ENCODE measurements around the gene APOA1.

DNA sequence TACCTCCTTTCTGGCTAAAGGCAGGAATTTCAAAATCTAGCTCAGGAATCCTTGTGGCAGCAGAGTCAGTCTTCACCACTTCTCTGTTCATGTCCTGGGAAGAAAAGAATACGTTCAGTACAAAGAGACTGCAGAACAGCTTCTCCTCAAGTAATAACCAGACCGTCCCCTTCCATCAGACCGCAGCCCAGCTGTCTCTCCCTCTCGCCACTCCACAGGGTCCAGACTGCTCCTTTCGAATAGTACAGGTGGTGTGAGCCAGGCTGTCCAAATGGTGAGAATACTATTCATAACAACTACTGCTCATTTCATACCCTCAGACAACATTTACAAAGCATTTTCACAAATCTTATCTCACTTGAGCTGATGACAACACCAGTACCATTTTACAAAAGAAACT, 50.5 kb downstream of the APOA1 start:
- TF ChIP-seq, protein P1, sequence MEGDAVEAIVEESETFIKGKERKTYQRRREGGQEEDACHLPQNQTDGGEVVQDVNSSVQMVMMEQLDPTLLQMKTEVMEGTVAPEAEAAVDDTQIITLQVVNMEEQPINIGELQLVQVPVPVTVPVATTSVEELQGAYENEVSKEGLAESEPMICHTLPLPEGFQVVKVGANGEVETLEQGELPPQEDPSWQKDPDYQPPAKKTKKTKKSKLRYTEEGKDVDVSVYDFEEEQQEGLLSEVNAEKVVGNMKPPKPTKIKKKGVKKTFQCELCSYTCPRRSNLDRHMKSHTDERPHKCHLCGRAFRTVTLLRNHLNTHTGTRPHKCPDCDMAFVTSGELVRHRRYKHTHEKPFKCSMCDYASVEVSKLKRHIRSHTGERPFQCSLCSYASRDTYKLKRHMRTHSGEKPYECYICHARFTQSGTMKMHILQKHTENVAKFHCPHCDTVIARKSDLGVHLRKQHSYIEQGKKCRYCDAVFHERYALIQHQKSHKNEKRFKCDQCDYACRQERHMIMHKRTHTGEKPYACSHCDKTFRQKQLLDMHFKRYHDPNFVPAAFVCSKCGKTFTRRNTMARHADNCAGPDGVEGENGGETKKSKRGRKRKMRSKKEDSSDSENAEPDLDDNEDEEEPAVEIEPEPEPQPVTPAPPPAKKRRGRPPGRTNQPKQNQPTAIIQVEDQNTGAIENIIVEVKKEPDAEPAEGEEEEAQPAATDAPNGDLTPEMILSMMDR (IDR thresholded peaks at IDR 0.05; ENCODE audit: insufficient read depth, low read length): no peak
- no peak for TF ChIP-seq POLR2AphosphoS5 (IDR thresholded peaks at IDR 0.05; ENCODE audit: low read depth)
- TF ChIP-seq, protein P2, sequence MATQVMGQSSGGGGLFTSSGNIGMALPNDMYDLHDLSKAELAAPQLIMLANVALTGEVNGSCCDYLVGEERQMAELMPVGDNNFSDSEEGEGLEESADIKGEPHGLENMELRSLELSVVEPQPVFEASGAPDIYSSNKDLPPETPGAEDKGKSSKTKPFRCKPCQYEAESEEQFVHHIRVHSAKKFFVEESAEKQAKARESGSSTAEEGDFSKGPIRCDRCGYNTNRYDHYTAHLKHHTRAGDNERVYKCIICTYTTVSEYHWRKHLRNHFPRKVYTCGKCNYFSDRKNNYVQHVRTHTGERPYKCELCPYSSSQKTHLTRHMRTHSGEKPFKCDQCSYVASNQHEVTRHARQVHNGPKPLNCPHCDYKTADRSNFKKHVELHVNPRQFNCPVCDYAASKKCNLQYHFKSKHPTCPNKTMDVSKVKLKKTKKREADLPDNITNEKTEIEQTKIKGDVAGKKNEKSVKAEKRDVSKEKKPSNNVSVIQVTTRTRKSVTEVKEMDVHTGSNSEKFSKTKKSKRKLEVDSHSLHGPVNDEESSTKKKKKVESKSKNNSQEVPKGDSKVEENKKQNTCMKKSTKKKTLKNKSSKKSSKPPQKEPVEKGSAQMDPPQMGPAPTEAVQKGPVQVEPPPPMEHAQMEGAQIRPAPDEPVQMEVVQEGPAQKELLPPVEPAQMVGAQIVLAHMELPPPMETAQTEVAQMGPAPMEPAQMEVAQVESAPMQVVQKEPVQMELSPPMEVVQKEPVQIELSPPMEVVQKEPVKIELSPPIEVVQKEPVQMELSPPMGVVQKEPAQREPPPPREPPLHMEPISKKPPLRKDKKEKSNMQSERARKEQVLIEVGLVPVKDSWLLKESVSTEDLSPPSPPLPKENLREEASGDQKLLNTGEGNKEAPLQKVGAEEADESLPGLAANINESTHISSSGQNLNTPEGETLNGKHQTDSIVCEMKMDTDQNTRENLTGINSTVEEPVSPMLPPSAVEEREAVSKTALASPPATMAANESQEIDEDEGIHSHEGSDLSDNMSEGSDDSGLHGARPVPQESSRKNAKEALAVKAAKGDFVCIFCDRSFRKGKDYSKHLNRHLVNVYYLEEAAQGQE (IDR thresholded peaks at IDR 0.05; ENCODE audit: insufficient replicate concordance, low read depth): no peak
- no peak for TF ChIP-seq GABPA (IDR thresholded peaks at IDR 0.05; ENCODE audit: low read depth)
- TF ChIP-seq SPI1 (IDR thresholded peaks at IDR 0.05; ENCODE audit: borderline replicate concordance, low read depth): no peak

Data from HL-60 (cell line).